Measurements from ENCODE around the gene TMEM150B. TPM values are rescaled to one million over a fixed set of nuclear protein-coding genes. Genes with fewer than 3 reads are reported as not detected.

TMEM150B gene
- total RNA-seq, 4 donors from 2014 or later: 2.6 TPM; not detected in 3

GRCh38 chr19:55322204-55322885, 2.8 kb downstream of the TMEM150B start:
- intact Hi-C loops (cut with DNase I; ENCODE audit: low total_unique reads): no loop called here
- no peaks in the 10 kb centered on the region for H3K9me3 ChIP-seq
- no peak overlapping the region for H3K4me3 ChIP-seq
- TF ChIP-seq, protein P1, sequence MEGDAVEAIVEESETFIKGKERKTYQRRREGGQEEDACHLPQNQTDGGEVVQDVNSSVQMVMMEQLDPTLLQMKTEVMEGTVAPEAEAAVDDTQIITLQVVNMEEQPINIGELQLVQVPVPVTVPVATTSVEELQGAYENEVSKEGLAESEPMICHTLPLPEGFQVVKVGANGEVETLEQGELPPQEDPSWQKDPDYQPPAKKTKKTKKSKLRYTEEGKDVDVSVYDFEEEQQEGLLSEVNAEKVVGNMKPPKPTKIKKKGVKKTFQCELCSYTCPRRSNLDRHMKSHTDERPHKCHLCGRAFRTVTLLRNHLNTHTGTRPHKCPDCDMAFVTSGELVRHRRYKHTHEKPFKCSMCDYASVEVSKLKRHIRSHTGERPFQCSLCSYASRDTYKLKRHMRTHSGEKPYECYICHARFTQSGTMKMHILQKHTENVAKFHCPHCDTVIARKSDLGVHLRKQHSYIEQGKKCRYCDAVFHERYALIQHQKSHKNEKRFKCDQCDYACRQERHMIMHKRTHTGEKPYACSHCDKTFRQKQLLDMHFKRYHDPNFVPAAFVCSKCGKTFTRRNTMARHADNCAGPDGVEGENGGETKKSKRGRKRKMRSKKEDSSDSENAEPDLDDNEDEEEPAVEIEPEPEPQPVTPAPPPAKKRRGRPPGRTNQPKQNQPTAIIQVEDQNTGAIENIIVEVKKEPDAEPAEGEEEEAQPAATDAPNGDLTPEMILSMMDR (IDR thresholded peaks at IDR 0.05): no peak
- TF ChIP-seq POLR2A (IDR thresholded peaks at IDR 0.05): no peak
- H3K27me3 ChIP-seq: no peaks in the 10 kb centered on the region
- no peaks in the 10 kb centered on the region for H3K4me1 ChIP-seq
- no peak overlapping the region for H3K27ac ChIP-seq
- no peaks in the 10 kb centered on the region for H3K36me3 ChIP-seq
- no peak for DNase-seq

DNA sequence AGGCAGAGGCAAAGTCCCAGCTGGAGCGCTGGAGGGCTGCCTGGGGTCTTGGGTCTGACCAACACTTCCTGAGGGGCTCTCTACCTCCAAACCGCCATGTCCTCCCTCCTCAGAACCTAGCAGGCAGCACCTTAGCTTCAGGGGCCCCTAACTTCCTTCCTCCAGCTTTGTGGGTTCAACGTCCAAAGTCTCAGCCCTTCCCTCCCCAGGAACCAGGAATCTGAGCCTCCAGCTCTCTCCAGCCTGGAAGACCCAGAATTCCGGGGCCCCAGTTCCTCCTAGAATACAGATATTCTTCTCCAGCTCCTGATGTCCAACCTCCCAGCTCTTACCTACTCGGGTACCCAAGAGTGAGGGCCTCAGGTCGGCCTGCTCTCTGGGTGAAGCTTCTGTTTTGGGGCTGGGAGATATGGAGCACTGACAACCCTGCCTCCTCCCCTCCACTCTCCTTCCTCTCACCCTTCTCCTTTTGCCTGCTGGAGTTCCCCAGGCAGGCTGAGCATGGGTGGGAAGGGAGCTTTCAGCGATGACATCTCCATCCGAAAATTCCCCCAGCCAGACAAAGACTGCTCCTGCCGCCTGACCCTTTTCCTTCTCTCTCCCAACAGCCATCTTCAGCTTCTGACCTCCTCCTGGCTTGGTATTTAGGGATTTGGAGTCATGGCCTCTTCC, 3.5 kb downstream of the TMEM150B start:
- Histone ChIP-seq H3K4me3 (no peak overlapping the region), H3K36me3 (no peaks in the 10 kb centered on the region), H3K4me1 (no peaks in the 10 kb centered on the region), H3K9me3 (no peaks in the 10 kb centered on the region), H3K27ac (no peak overlapping the region), H3K27me3 (no peaks in the 10 kb centered on the region)
- no peak for DNase-seq
- intact Hi-C loops (cut with DNase I; ENCODE audit: low total_unique reads): no loop called here
- TF ChIP-seq, protein P1 (IDR thresholded peaks at IDR 0.05): no peak
- no peak for TF ChIP-seq POLR2A (IDR thresholded peaks at IDR 0.05)

DNA sequence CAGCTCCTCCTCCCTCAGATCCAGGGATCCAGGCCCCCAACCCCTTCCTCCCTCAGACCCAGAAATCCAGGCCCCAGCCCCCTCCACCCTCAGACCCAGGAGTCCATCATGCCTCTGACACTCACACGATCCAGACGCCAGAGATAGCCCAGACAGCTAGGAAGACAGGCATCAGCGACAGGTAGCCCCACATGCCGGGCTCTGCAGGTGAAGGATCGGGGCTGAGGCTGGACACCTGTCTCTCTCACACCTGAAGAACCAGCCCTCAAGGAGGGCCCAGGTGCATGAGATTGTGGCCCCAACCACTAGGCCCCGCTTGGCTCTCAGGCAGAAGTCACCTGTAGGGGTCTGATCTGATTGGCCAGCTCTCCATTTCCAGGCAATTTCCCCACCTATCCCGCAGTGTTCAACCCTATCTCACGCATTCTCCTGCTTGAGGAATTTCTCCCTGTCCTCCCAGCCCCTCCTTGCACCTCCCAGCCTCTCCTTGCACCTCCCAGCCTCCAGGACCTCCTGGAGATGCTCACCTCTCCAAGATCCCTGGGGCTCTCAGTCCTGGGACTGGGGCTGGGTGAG, 4.2 kb downstream of the TMEM150B start:
- no peak overlapping the region for H3K27ac ChIP-seq
- no peaks in the 10 kb centered on the region for H3K36me3 ChIP-seq
- H3K4me3 ChIP-seq: no peak overlapping the region
- intact Hi-C loops (cut with DNase I; ENCODE audit: low total_unique reads): no loop called here
- H3K9me3 ChIP-seq: no peaks in the 10 kb centered on the region
- TF ChIP-seq, protein P1 (IDR thresholded peaks at IDR 0.05): no peak
- no peak for TF ChIP-seq POLR2A (IDR thresholded peaks at IDR 0.05)
- DNase-seq: no peak
- no peaks in the 10 kb centered on the region for H3K4me1 ChIP-seq
- H3K27me3 ChIP-seq: no peaks in the 10 kb centered on the region

GRCh38 chr19:55319785-55320184, 5.4 kb downstream of the TMEM150B start:
- TF ChIP-seq POLR2A (IDR thresholded peaks at IDR 0.05): no peak
- TF ChIP-seq, protein P1 (IDR thresholded peaks at IDR 0.05): no peak
- Histone ChIP-seq H3K27ac (no peak overlapping the region), H3K27me3 (no peaks in the 10 kb centered on the region), H3K36me3 (no peaks in the 10 kb centered on the region), H3K4me3 (no peak overlapping the region), H3K4me1 (no peaks in the 10 kb centered on the region), H3K9me3 (no peaks in the 10 kb centered on the region)
- intact Hi-C loops (cut with DNase I; ENCODE audit: low total_unique reads): no loop called here
- no peak for DNase-seq

DNA sequence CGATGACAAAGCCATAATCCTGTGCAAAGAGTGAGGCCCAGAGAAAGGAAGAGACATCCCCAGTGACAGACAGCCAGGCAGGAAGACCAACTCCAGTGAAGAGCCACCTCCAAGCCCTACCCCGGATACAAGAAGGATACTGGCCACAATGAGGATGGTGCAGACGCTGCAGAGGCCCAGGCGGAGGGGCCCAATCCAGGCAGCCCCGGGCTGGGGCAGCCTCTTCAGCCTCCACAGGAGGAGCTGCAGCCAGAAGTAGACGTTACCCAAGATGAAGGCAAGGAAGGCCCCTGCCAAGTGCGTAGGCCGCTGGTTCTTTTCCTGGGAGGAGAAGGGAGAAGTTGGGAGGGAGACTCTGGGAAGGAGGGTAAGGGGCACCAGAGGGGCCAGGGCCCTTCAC, 8.5 kb downstream of the TMEM150B start:
- Histone ChIP-seq H3K27me3 (no peaks in the 10 kb centered on the region), H3K9me3 (no peaks in the 10 kb centered on the region), H3K36me3 (no peaks in the 10 kb centered on the region), H3K4me3 (no peak overlapping the region), H3K27ac (no peak overlapping the region), H3K4me1 (no peaks in the 10 kb centered on the region)
- intact Hi-C loops (cut with DNase I; ENCODE audit: low total_unique reads): no loop called here
- DNase-seq: no peak
- no peak for TF ChIP-seq POLR2A (IDR thresholded peaks at IDR 0.05)
- TF ChIP-seq, protein P1 (IDR thresholded peaks at IDR 0.05): no peak

Data from uterus (tissue), 4 donors.